ENCODE results near the gene ASAP2. TPM values are rescaled to one million over a fixed set of nuclear protein-coding genes. Genes with fewer than 3 reads are reported as not detected.

ASAP2 gene
- total RNA-seq, 1 experiment from 2014 or later: 60.3 TPM

- POLR2A ChIA-PET (ENCODE audit: unreplicated experiment): interaction anchor here (0.6 kb wide), 2 partner anchors 11 to 71 kb away, joined by 4 read pairs; no protein-coding TSS in a partner anchor
- intact Hi-C loops (cut with micrococcal nuclease; ENCODE audit: unreplicated experiment): no loop called here
Observed at GRCh38 chr2:9164112-9164608, 42.5 kb upstream of the ASAP2 start.

GRCh38 chr2:9165625-9166024, 41.0 kb upstream of the ASAP2 start:
- H3K9me3 ChIP-seq (ENCODE audit: insufficient read depth, low read depth): no peaks in the 10 kb centered on the region
- H3K27ac ChIP-seq: no peak overlapping the region
- intact Hi-C loops (cut with micrococcal nuclease; ENCODE audit: unreplicated experiment): no loop called here
- DNase-seq: peak in 1 of 2 experiments; percentile 77
- no peak overlapping the region for H3K4me2 ChIP-seq
- no peaks in the 10 kb centered on the region for H3K9me2 ChIP-seq (ENCODE audit: insufficient read depth)
- no peaks in the 10 kb centered on the region for H3K36me3 ChIP-seq (ENCODE audit: low read depth)
- no peaks in the 10 kb centered on the region for H3K79me2 ChIP-seq (ENCODE audit: low read depth)
- no peak overlapping the region for H3K4me3 ChIP-seq
- H3K27me3 ChIP-seq (ENCODE audit: insufficient read depth, low read depth): no peaks in the 10 kb centered on the region
- no peaks in the 10 kb centered on the region for H4K20me1 ChIP-seq (ENCODE audit: insufficient read depth)
- H3K4me1 ChIP-seq (replicated peaks; ENCODE audit: insufficient read depth): peaks cover 69% of the 10 kb centered on the region
- POLR2A ChIA-PET (ENCODE audit: unreplicated experiment): no interaction called here
- peaks cover 47% of the 10 kb centered on the region for H3F3A ChIP-seq (ENCODE audit: insufficient read depth, low read depth)
- no peak overlapping the region for H2AFZ ChIP-seq
- no peak for TF ChIP-seq CTCF (conservative IDR thresholded peaks at IDR 0.05)
- TF ChIP-seq EZH2 (IDR thresholded peaks at IDR 0.05; ENCODE audit: low read depth): no peak
- CTCF ChIA-PET: no interaction called here
- BruUV-seq (replicated peaks): no TSS peak

More at GRCh38 chr2:9164112-9164608, 42.5 kb upstream of the ASAP2 start:
- CTCF ChIA-PET: interaction anchor here (1.2 kb wide), 1 partner anchor 21 kb away, joined by 5 read pairs; no protein-coding TSS in a partner anchor
- Histone ChIP-seq H3K36me3 (ENCODE audit: low read depth) (no peaks in the 10 kb centered on the region), H3K9me3 (ENCODE audit: insufficient read depth, low read depth) (no peaks in the 10 kb centered on the region), H3K27ac (peak overlapping the region; percentile 52), H3K79me2 (ENCODE audit: low read depth) (no peaks in the 10 kb centered on the region), H3K4me3 (no peak overlapping the region), H3F3A (ENCODE audit: insufficient read depth, low read depth) (peaks cover 34% of the 10 kb centered on the region), H3K4me2 (peak overlapping the region; percentile 28), H3K9me2 (ENCODE audit: insufficient read depth) (no peaks in the 10 kb centered on the region), H3K27me3 (ENCODE audit: insufficient read depth, low read depth) (no peaks in the 10 kb centered on the region), H3K4me1 (replicated peaks; ENCODE audit: insufficient read depth) (peaks cover 54% of the 10 kb centered on the region), H2AFZ (no peak overlapping the region), H4K20me1 (ENCODE audit: insufficient read depth) (no peaks in the 10 kb centered on the region)
- DNase-seq: peak in 1 of 2 experiments; percentile 76
- no peak for TF ChIP-seq EZH2 (IDR thresholded peaks at IDR 0.05; ENCODE audit: low read depth)
- no peak for TF ChIP-seq CTCF (conservative IDR thresholded peaks at IDR 0.05)
- BruUV-seq (replicated peaks): no TSS peak

- Histone ChIP-seq H4K20me1 (ENCODE audit: insufficient read depth) (no peaks in the 10 kb centered on the region), H3K9me2 (ENCODE audit: insufficient read depth) (no peaks in the 10 kb centered on the region; the same call in 1 of the 2 replicates), H3K4me2 (peak overlapping the region; percentile 10; the same call in 1 of the 2 replicates), H3K4me1 (replicated peaks; ENCODE audit: insufficient read depth) (peaks cover 80% of the 10 kb centered on the region), H3K79me2 (ENCODE audit: low read depth) (no peaks in the 10 kb centered on the region), H3K9me3 (ENCODE audit: insufficient read depth, low read depth) (no peaks in the 10 kb centered on the region), H2AFZ (no peak overlapping the region), H3F3A (ENCODE audit: insufficient read depth, low read depth) (peaks cover 57% of the 10 kb centered on the region), H3K36me3 (ENCODE audit: low read depth) (no peaks in the 10 kb centered on the region), H3K4me3 (no peak overlapping the region), H3K27me3 (ENCODE audit: insufficient read depth, low read depth) (no peaks in the 10 kb centered on the region), H3K27ac (no peak overlapping the region)
- intact Hi-C loops (cut with micrococcal nuclease; ENCODE audit: unreplicated experiment): no loop called here
- BruUV-seq (replicated peaks): no TSS peak
- DNase-seq: no peak
- ChIA-PET POLR2A (ENCODE audit: unreplicated experiment) (no interaction called here), CTCF (no interaction called here)
- TF ChIP-seq EZH2 (IDR thresholded peaks at IDR 0.05; ENCODE audit: low read depth) (no peak), CTCF (conservative IDR thresholded peaks at IDR 0.05) (no peak)
Observed at GRCh38 chr2:9166579-9167377, 39.8 kb upstream of the ASAP2 start.

All from PC-9 (cell line).